DMS79 (cell line): ENCODE measurements around the gene CTU1.

Experiments
- DNase-seq: peaks from one replicate; lab custom pipeline; 2025; lab: John Stamatoyannopoulos, UW

CTU1 gene

GRCh38 chr19:51103926-51104341 lies 4.3 kb downstream of the CTU1 start:
- DNase-seq, result no peak

GRCh38 chr19:51102991-51103390 lies 5.2 kb downstream of the CTU1 start:
- DNase-seq, result no peak

GRCh38 chr19:51101171-51101865 lies 6.9 kb downstream of the CTU1 start:
- no peak for DNase-seq

- DNase-seq, result no peak
Observed at GRCh38 chr19:51100601-51101000, 7.6 kb downstream of the CTU1 start.

GRCh38 chr19:51099047-51099382 lies 9.2 kb downstream of the CTU1 start:
- DNase-seq, result no peak

GRCh38 chr19:51098365-51099046 lies 9.7 kb downstream of the CTU1 start:
- DNase-seq, result no peak

- no peak for DNase-seq
Observed at GRCh38 chr19:51097796-51098195, 10.4 kb downstream of the CTU1 start.

GRCh38 chr19:51097166-51097738 lies 11.0 kb downstream of the CTU1 start:
- DNase-seq, result no peak

GRCh38 chr19:51096473-51097165 lies 11.6 kb downstream of the CTU1 start:
- no peak for DNase-seq

GRCh38 chr19:51094696-51095279 lies 13.4 kb downstream of the CTU1 start:
- DNase-seq, result peak; percentile 21

GRCh38 chr19:51093510-51094345 lies 14.5 kb downstream of the CTU1 start:
- DNase-seq, result no peak

GRCh38 chr19:51093101-51093500 lies 15.1 kb downstream of the CTU1 start:
- DNase-seq, result peak; percentile 42

GRCh38 chr19:51091895-51092873 lies 16.0 kb downstream of the CTU1 start:
- peak; percentile 30 for DNase-seq

- no peak for DNase-seq
Observed at GRCh38 chr19:51091126-51091525, 17.1 kb downstream of the CTU1 start.

- DNase-seq, result no peak
Observed at GRCh38 chr19:51090471-51090870, 17.7 kb downstream of the CTU1 start.

GRCh38 chr19:51089786-51090185 lies 18.4 kb downstream of the CTU1 start:
- peak; percentile 69 for DNase-seq

- no peak for DNase-seq
Observed at GRCh38 chr19:51086153-51086850, 21.9 kb downstream of the CTU1 start.

GRCh38 chr19:51084505-51084904 lies 23.7 kb downstream of the CTU1 start:
- no peak for DNase-seq

GRCh38 chr19:51083783-51084182 lies 24.4 kb downstream of the CTU1 start:
- DNase-seq, result no peak

GRCh38 chr19:51083181-51083580 lies 25.0 kb downstream of the CTU1 start:
- DNase-seq, result no peak
